ENCODE data around the gene ZNF516.
A peak's percentile ranks its signal among the peaks of the same experiment; 100 is the strongest.

ZNF516 gene

DNA sequence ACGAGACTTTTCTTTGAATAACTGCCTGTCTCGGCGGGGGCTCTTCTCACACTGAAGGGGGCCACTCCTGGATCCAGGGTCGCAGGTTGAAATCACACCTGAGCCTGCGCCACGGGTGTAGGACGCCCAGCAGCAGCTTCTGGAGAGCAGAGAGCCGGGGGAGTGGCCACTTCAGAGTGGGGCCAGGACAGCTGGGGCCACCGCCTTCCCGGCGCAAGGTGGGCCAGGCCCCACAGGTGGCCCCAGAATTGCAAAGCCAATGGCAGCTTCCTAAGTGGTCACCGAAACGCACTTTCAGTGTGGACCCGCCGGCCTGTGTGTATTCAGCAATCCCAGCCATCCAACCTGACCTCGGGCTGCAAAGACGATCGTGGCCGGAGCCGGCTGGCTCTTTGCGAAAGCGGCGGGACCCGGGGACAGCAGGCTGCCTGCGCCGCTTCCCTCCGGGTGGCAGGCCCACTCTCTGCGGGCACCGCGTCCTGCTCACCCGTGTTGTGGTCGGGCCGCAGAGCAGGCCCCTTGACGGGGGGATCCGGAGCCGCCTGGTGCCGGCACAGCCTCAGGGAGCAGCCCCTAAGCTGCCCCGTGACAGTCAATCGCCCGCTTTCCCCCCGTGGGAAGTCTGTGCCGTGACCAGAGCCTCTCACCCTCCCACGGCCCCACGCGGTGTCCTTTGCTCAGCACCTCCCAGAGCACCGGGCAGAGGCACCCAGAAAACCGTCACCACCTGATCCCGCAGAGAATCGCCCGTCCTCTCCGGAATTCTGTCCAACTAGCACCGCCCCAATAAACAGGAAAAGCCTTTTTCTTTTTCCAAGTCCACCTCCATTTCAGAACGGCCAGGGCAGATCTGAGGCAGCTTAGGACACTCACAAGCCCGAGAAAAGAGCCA is 144.7 kb downstream of the ZNF516 start:
- in situ Hi-C loops (cut with HindIII; ENCODE audit: low sequenced_read_pairs): no loop called here
- no peak for DNase-seq (ENCODE audit: low read depth, low spot score)
- TF ChIP-seq, protein P1, sequence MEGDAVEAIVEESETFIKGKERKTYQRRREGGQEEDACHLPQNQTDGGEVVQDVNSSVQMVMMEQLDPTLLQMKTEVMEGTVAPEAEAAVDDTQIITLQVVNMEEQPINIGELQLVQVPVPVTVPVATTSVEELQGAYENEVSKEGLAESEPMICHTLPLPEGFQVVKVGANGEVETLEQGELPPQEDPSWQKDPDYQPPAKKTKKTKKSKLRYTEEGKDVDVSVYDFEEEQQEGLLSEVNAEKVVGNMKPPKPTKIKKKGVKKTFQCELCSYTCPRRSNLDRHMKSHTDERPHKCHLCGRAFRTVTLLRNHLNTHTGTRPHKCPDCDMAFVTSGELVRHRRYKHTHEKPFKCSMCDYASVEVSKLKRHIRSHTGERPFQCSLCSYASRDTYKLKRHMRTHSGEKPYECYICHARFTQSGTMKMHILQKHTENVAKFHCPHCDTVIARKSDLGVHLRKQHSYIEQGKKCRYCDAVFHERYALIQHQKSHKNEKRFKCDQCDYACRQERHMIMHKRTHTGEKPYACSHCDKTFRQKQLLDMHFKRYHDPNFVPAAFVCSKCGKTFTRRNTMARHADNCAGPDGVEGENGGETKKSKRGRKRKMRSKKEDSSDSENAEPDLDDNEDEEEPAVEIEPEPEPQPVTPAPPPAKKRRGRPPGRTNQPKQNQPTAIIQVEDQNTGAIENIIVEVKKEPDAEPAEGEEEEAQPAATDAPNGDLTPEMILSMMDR (IDR thresholded peaks at IDR 0.05; ENCODE audit: low read depth, low read length): no peak
- no peak overlapping the region for H3K4me3 ChIP-seq (ENCODE audit: low read depth, low read length)

DNA sequence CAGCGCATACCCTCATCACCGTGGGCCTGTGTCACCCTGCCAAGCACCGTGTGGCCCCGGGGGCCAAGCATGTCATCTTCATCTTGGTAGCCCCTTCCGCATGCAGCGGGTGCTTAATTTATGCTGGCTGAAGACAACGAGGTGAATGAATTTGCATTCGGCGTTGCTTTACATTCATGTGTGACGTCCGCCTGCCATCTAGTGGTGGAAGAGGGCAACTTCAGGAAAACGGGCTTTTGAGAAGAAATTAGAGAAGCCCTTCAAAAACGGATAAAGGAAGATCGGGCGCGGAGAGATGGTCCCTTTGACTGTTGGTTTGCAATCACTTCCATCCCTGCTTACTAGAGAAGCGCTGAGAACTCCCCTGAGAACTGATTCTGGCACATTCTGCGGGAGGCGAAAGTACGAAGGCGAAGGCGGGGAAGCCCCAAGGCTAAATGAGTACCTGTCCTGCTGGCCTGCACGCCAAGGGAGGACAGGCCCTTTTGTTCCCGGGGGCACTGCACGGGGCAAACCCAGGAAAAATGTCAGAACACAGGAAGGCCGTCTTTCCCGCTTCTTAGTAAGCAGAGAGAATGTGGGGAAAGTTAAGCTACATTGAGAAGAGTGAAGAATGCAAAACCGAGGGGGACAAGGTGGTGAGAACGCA is 145.9 kb downstream of the ZNF516 start:
- peak; percentile 76 for DNase-seq (ENCODE audit: low read depth, low spot score)
- TF ChIP-seq, protein P1 (IDR thresholded peaks at IDR 0.05; ENCODE audit: low read depth, low read length): peak; percentile 92
- H3K4me3 ChIP-seq (ENCODE audit: low read depth, low read length): peak overlapping the region; percentile 5
- in situ Hi-C loops (cut with HindIII; ENCODE audit: low sequenced_read_pairs): no loop called here

DNA sequence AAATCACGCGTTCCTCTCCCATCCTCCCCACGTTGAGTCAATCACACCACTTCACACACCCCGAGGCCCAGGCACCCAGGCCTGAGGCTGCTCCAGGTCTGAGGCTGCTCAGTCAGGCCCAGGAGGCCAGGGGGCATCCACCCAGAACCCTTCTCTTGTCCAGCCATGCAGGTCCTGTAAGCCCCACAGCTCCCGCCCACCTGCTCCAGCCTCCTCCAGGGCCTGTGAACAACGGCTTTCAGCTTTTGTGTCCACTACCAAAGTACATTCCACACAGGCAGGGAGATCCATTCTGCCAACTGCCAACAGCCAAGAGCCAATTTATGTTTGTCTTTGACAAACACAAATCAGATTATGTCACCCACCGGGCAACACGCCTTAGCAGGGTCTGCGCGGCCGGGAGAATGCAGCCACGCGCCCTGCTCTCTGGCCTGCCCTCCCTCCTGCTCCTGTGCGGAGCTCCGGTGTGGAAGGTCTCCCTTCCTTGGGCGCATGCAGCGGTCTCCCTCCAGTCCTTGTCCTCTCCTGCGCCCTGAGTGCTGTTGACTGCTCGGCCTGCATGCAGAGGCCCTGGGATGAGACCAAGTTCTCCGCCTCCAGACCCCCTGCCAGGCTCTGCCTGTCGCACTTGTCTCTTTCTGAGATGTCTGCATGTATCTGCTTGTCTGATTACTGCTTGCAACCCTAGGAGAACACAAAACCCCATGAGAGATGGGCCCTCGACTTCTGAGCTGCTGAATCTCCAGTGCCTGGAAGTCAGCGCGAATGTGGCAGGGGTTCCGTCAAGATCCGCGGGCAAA is 146.6 kb downstream of the ZNF516 start:
- no peak for DNase-seq (ENCODE audit: low read depth, low spot score)
- TF ChIP-seq, protein P1 (IDR thresholded peaks at IDR 0.05; ENCODE audit: low read depth, low read length): no peak
- in situ Hi-C loops (cut with HindIII; ENCODE audit: low sequenced_read_pairs): no loop called here
- peak overlapping the region; percentile 5 for H3K4me3 ChIP-seq (ENCODE audit: low read depth, low read length)

DNA sequence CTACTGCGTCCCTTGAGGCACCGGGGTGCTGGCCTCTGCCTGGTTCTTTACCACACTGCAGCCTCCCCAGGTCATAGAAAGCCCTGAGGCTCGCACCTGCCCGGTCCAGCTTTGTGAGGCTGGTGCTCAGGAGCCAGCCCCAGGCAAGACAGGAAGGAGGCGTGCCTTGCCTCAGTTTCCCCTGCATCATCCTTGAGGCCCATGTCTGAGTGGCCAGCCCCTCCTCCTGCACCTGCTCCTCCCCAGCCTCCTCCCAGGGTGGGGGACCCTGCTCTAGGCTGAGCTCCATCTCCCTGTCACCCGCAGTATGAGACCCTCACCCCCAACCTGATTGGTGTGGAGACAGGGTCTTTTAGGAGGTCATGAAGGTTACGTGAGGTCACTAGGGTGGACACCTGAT is 147.7 kb downstream of the ZNF516 start:
- in situ Hi-C loops (cut with HindIII; ENCODE audit: low sequenced_read_pairs): no loop called here
- TF ChIP-seq, protein P1 (IDR thresholded peaks at IDR 0.05; ENCODE audit: low read depth, low read length): no peak
- DNase-seq (ENCODE audit: low read depth, low spot score): no peak
- H3K4me3 ChIP-seq (ENCODE audit: low read depth, low read length): no peak overlapping the region

DNA sequence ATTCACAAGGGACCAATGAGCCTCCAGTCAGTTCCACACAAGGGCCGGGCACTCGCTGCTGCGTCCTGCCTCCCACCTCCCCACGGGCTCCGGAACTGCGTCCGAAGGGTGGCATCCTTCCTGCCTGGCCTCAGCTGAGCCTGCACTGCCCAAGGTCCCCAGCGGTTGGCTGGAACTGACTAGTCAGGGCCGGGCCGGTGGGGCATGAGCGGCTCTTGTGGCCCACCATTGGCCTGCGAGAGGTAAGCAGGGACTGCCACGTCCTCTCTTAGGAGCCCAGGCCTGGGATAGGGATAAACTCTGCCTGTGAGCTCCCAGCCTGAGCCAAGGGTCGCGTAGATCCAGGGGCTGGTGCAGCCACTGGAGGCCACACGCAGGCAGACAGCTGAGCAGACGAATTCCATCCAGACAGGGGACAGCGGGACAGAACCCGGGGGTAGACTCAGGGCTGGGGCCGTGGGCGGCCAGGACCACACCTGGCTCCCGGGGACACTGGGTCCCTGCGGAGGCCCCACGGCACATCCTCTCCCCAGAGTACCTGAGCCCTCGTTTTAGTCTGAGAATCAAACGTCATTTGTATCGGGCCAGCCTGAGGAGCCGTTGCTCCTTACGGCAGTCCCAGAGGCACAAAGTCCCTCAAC is 148.4 kb downstream of the ZNF516 start:
- DNase-seq (ENCODE audit: low read depth, low spot score): no peak
- TF ChIP-seq, protein P1 (IDR thresholded peaks at IDR 0.05; ENCODE audit: low read depth, low read length): no peak
- no peak overlapping the region for H3K4me3 ChIP-seq (ENCODE audit: low read depth, low read length)
- in situ Hi-C loops (cut with HindIII; ENCODE audit: low sequenced_read_pairs): no loop called here

DNA sequence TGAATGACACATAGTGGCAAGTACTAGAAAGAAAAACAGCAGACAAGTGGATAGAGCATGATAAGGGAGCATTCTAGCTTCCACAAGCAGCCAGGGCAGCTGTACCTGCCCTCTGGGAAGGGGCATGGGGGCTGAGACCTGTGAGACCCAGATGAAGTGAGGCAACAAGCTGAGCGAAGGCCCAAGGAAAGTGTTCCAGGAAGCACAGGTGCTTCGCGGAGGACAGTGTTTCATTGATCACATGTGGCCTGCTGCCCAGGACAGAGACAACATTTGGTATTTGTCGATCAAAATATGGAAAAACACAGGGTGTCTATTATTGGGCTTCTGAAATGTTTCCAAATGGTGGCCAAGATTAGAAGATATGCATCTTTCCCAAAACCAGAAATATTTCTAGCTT is 149.1 kb downstream of the ZNF516 start:
- DNase-seq (ENCODE audit: low read depth, low spot score): no peak
- in situ Hi-C loops (cut with HindIII; ENCODE audit: low sequenced_read_pairs): no loop called here
- TF ChIP-seq, protein P1 (IDR thresholded peaks at IDR 0.05; ENCODE audit: low read depth, low read length): no peak
- H3K4me3 ChIP-seq (ENCODE audit: low read depth, low read length): no peak overlapping the region
